CD8-positive, alpha-beta memory T cell (primary cell): Measurements from ENCODE around the gene KIAA1671. TPM values are rescaled to one million over a fixed set of nuclear protein-coding genes. Genes with fewer than 3 reads are reported as not detected.

Source experiments
- CTCF ChIA-PET: fragments of 350-600 bp; sonication (Branson Sonifier 250); formaldehyde crosslinking; loops from one replicate; lab custom pipeline; 2021; ENCODE audit warnings: antibody characterized with exemption; lab: Charles Lee
- POLR2A ChIA-PET: fragments of 350-600 bp; sonication (Branson Sonifier 250); formaldehyde crosslinking; loops from one replicate; lab custom pipeline; 2021; ENCODE audit warnings: antibody characterized with exemption; lab: Charles Lee
- DNase-seq, 5 donors: peaks; one replicate each; pipeline versions ENCODE4 v3.0.0 to v3.0.0-alpha.2; 2020 to 2022; ENCODE audit warnings: mixed read lengths in 1 of 5
- H3K27ac ChIP-seq: one replicate; pipeline ENCODE4 v1.7.0; 2013; ENCODE audit warnings: low read depth, mild to moderate bottlenecking, low read length, moderate library complexity
- H3K27me3 ChIP-seq: 2 replicates; pipeline ENCODE4 v1.7.0; 2013; ENCODE audit warnings: low read length, mild to moderate bottlenecking; ENCODE audit not compliant: insufficient read depth, poor library complexity, severe bottlenecking
- H3K36me3 ChIP-seq: 2 replicates; pipeline ENCODE4 v1.7.0; 2013; ENCODE audit warnings: mild to moderate bottlenecking, low read length, moderate library complexity; ENCODE audit not compliant: insufficient read depth
- H3K4me1 ChIP-seq: 2 replicates; pipeline ENCODE4 v1.7.0; 2013; ENCODE audit warnings: mild to moderate bottlenecking, low read length, moderate library complexity; ENCODE audit not compliant: insufficient read depth
- H3K4me3 ChIP-seq: 2 replicates; pipeline ENCODE4 v1.7.0; 2013; ENCODE audit warnings: mild to moderate bottlenecking, low read length
- H3K9me3 ChIP-seq: 2 replicates; pipeline ENCODE4 v1.7.0; 2013; ENCODE audit warnings: mild to moderate bottlenecking, low read length
- H3K27ac Mint-ChIP-seq, 8 donors: one replicate each; pipeline ENCODE4 v1.8.0; 2020 to 2021; ENCODE audit warnings: mixed read lengths in 8 of 8, mild to moderate bottlenecking in 6 of 8, inconsistent platforms in 3 of 8, moderate library complexity in 3 of 8
- H3K27me3 Mint-ChIP-seq, 2 donors: one replicate each; pipeline ENCODE4 v1.8.0; 2020 to 2021; ENCODE audit warnings: mixed read lengths in 2 of 2, mild to moderate bottlenecking in 1 of 2, moderate library complexity in 1 of 2
- H3K36me3 Mint-ChIP-seq, 3 donors: one replicate each; pipeline ENCODE4 v1.8.0; 2020 to 2021; ENCODE audit warnings: mixed read lengths in 3 of 3, inconsistent platforms in 1 of 3, mild to moderate bottlenecking in 1 of 3
- H3K4me1 Mint-ChIP-seq, 3 donors: one replicate each; pipeline ENCODE4 v1.8.0; 2020 to 2021; ENCODE audit warnings: mixed read lengths in 3 of 3, inconsistent platforms in 1 of 3, mild to moderate bottlenecking in 1 of 3
- H3K4me3 Mint-ChIP-seq, 7 donors: one replicate each; pipeline ENCODE4 v1.8.0; 2020 to 2021; ENCODE audit warnings: mixed read lengths in 7 of 7, mild to moderate bottlenecking in 6 of 7, moderate library complexity in 4 of 7, inconsistent platforms in 2 of 7
- H3K9me3 Mint-ChIP-seq, 5 donors: one replicate each; pipeline ENCODE4 v1.8.0; 2020 to 2022; ENCODE audit warnings: mixed read lengths in 5 of 5, mild to moderate bottlenecking in 3 of 5, moderate library complexity in 2 of 5, inconsistent platforms in 1 of 5
- polyA plus RNA-seq: library from polyadenylated mRNA; unstranded; fragments of 300-500 nt; fragmentation: Illumina TruSeq; gene quantifications from one replicate; pipeline ENCODE4 v1.2.3, GENCODE V29; 2021
- total RNA-seq, 2 experiments: library from RNA; stranded (reverse); gene quantifications; one replicate each; pipeline ENCODE4 v1.2.3, GENCODE V29; 2021

Gene KIAA1671
- total and polyA plus RNA-seq, 3 experiments from 2014 or later = 2.6 to 14.7 (median 13.8) TPM

DNA sequence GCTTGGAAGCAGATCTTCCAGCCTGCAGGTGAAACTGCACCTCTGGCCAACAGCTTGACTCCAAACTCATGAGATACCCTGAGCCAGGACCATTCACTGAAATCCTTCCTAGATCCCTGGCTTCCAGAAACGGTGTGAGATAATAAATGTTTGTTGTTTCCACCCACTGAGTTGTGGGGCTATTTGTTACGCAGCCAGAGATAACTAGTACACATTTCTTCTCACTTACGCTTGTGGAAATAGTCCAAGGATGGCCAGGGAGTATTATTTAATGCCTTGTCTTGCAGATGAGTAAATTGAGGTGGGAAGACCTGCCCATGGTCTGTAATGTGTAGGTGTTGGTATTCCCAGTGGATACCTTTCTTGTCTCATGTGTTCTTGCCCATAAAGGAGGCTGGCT is 171.2 kb downstream of the KIAA1671 start:
- no peaks in the 10 kb centered on the region for H3K9me3 ChIP-seq
- Mint-ChIP-seq H3K9me3 (no peaks in the 10 kb centered on the region), H3K27ac (peak overlapping the region in 1 of 8 donors; percentile 44), H3K27me3 (peaks cover 0 to 4% of the 10 kb centered on the region in 2 donors), H3K4me1 (peaks cover 0 to 13% (median 5%) of the 10 kb centered on the region in 3 donors), H3K36me3 (peaks cover 0 to 11% (median 2%) of the 10 kb centered on the region in 3 donors), H3K4me3 (no peak overlapping the region)
- H3K27ac ChIP-seq = no peak overlapping the region
- no peaks in the 10 kb centered on the region for H3K27me3 ChIP-seq
- ChIA-PET CTCF (interaction anchor here (1.2 to 2.3 kb wide), 2 partner anchors 13 kb away, joined by 3 to 10 read pairs; no protein-coding TSS in a partner anchor), POLR2A (no interaction called here)
- no peak overlapping the region for H3K4me3 ChIP-seq
- H3K4me1 ChIP-seq = no peaks in the 10 kb centered on the region
- no peaks in the 10 kb centered on the region for H3K36me3 ChIP-seq
- no peak for DNase-seq

DNA sequence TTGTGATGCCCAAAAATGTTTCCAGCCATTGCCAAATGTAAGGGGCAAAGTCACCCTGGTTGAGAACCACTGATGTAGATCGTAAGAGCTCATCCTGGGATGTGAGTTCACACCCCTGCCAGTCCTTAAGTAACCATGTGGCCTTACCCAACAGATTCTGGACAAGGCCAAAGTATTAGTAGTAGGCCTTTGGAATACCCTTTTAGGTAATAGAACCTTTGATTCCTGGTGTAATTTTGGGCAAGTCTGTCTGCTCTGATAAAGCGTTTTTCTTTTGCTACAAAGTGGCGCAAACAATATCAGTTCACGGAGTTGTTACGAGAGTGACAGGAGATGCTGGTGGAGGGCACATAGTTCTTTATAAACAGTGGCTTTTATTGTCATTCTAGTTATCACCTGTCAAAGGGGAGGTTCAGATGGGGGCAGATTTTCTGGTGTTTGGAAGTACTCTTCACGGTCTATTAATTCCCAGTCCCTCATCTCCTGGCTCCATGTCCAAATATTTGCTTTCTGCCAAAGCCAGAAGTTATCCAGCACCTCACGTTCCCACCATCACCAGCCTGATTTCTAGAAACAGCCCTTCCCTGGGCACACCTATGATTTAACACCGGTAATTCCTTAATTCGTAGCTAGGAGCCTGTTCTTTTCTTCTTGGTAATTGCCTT is 173.3 kb downstream of the KIAA1671 start:
- POLR2A ChIA-PET = no interaction called here
- H3K36me3 ChIP-seq = no peaks in the 10 kb centered on the region
- Mint-ChIP-seq H3K27ac (no peak overlapping the region), H3K36me3 (peaks cover 0 to 7% (median 2%) of the 10 kb centered on the region in 3 donors), H3K4me3 (no peak overlapping the region), H3K9me3 (no peaks in the 10 kb centered on the region), H3K27me3 (no peaks in the 10 kb centered on the region), H3K4me1 (peaks cover 0 to 10% (median 3%) of the 10 kb centered on the region in 3 donors)
- H3K27me3 ChIP-seq = no peaks in the 10 kb centered on the region
- no peak overlapping the region for H3K27ac ChIP-seq
- no peaks in the 10 kb centered on the region for H3K9me3 ChIP-seq
- H3K4me1 ChIP-seq = no peaks in the 10 kb centered on the region
- no peak overlapping the region for H3K4me3 ChIP-seq
- DNase-seq = no peak
- CTCF ChIA-PET = interaction anchor here (1.0 to 2.3 kb wide), 2 partner anchors 15 kb away, joined by 5 to 10 read pairs; no protein-coding TSS in a partner anchor

DNA sequence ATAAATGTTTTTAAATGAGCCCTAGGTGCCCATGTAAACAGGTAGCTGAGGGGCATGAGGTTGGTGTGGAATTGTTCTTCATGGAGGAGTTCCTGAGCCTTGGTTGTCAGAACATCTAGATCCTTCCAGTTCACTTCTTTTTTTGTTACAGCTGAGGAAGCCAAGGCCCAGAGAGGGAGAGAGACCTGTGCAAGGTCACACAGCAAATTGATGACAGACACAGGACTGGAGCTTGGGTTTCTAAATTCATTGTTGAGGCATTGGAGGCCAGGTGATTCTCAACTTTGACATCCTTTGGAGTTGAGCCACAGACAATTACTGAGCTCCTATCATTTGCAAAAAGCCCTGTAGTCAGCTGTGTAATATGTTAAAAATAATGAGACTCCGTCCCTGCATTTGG is 174.0 kb downstream of the KIAA1671 start:
- POLR2A ChIA-PET = no interaction called here
- Mint-ChIP-seq H3K27me3 (no peaks in the 10 kb centered on the region), H3K4me3 (no peak overlapping the region), H3K9me3 (no peaks in the 10 kb centered on the region), H3K4me1 (peaks cover 2 to 10% (median 3%) of the 10 kb centered on the region in 3 donors), H3K36me3 (peaks cover 0 to 7% (median 2%) of the 10 kb centered on the region in 3 donors), H3K27ac (no peak overlapping the region)
- Histone ChIP-seq H3K4me3 (no peak overlapping the region), H3K36me3 (no peaks in the 10 kb centered on the region), H3K4me1 (no peaks in the 10 kb centered on the region), H3K27ac (no peak overlapping the region), H3K27me3 (no peaks in the 10 kb centered on the region), H3K9me3 (no peaks in the 10 kb centered on the region)
- CTCF ChIA-PET = interaction anchor here (0.7 to 1.0 kb wide), 2 partner anchors 16 to 69 kb away, joined by 3 to 5 read pairs; no protein-coding TSS in a partner anchor
- no peak for DNase-seq

DNA sequence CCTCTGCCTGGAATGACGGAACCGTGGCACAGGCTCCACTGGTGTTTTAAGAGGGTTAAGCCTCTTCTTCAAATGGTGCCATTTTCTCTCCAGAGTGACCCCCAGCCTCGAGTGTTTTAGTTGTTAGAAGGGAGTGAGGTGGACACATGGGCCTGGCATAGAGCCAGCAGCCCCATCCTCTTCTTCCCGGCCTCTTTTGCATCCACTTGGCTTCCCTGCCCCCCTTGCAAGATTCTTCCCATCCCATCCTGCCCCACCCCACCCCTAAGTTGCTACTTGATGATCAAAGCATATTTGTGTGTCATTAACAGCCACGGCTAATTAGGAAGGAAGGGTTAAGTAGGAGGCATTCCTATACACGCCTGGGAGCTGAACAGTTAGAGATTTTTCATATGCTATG is 174.8 kb downstream of the KIAA1671 start:
- peaks cover 3 to 10% (median 4%) of the 10 kb centered on the region in 3 donors for H3K4me1 Mint-ChIP-seq
- Histone ChIP-seq H3K27me3 (no peaks in the 10 kb centered on the region), H3K9me3 (no peaks in the 10 kb centered on the region), H3K36me3 (no peaks in the 10 kb centered on the region), H3K4me1 (no peaks in the 10 kb centered on the region), H3K4me3 (no peak overlapping the region), H3K27ac (no peak overlapping the region)
- no peaks in the 10 kb centered on the region for H3K27me3 Mint-ChIP-seq
- DNase-seq = no peak
- H3K4me3 Mint-ChIP-seq = no peak overlapping the region
- ChIA-PET CTCF (interaction anchor here (0.7 to 1.0 kb wide), 2 partner anchors 17 to 70 kb away, joined by 3 to 5 read pairs; no protein-coding TSS in a partner anchor), POLR2A (no interaction called here)
- H3K36me3 Mint-ChIP-seq = peaks cover 0 to 7% (median 2%) of the 10 kb centered on the region in 3 donors
- H3K9me3 Mint-ChIP-seq = no peaks in the 10 kb centered on the region
- H3K27ac Mint-ChIP-seq = no peak overlapping the region

DNA sequence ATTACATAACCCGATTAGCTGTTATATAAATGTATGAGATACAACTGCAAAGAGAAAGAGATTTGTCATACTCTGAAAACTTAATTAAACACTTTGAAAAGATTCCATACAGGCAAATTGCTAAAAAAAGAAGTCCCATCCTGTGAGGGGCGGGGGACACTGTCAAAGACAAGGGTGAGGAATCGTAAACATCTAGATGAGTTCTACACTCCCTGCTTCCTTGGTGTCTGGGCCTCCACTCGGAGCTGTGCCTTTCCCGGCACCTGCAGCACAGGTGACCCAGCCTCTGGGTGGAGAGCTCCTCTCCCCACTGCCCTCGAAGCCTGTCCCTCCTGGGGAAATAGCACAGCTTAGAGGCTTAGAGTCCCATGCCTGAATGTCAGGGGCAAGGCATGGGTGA is 177.9 kb downstream of the KIAA1671 start:
- no peaks in the 10 kb centered on the region for H3K4me1 ChIP-seq
- Mint-ChIP-seq H3K27ac (peak overlapping the region in 1 of 8 donors; percentile 88), H3K36me3 (peaks cover 0 to 2% (median 2%) of the 10 kb centered on the region in 3 donors), H3K4me1 (peaks cover 3 to 16% (median 7%) of the 10 kb centered on the region in 3 donors), H3K4me3 (no peak overlapping the region), H3K27me3 (no peaks in the 10 kb centered on the region), H3K9me3 (no peaks in the 10 kb centered on the region)
- ChIA-PET POLR2A (no interaction called here), CTCF (interaction anchor here (1.7 kb wide), 1 partner anchor 19 kb away, joined by 4 read pairs; no protein-coding TSS in a partner anchor)
- no peaks in the 10 kb centered on the region for H3K36me3 ChIP-seq
- H3K27ac ChIP-seq = no peak overlapping the region
- no peak overlapping the region for H3K4me3 ChIP-seq
- no peaks in the 10 kb centered on the region for H3K27me3 ChIP-seq
- no peak for DNase-seq
- H3K9me3 ChIP-seq = no peaks in the 10 kb centered on the region

DNA sequence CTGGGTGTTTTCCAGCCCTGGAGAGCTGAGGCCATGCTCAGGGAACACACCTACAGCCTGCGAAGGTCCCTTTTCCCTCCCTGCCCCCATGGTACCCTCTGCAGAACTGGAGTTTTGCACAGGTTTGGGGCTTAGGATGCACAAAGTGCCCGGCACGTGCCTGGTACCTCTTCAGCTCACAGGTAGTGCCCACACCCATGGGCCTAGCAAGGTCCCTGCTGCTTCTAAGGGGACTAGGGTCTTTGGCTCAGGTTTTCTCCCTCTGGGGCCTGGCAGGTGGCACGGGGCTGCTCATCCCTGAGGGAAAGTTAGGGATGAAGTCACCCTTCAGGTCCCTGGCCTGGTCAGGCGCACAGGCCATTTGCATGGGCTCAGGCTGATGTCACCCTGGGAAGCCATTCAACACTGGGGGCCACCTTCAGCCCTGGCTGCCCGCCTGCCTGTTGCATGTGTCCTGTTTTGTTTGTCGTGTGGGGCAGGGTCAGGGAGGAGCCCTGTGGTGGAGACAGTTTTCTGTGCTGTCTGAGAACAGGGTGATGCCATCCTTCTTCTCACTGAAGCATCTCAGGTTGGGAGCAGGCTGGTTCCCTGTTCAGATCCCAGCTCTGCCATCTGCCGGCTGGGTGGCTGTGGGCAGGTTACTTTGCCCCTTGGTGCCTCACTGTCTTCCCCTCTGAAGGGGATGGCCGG is 178.8 kb downstream of the KIAA1671 start:
- H3K4me1 Mint-ChIP-seq = peaks cover 2 to 16% (median 7%) of the 10 kb centered on the region in 3 donors
- peaks cover 0 to 5% (median 4%) of the 10 kb centered on the region in 3 donors for H3K36me3 Mint-ChIP-seq
- H3K9me3 Mint-ChIP-seq = no peaks in the 10 kb centered on the region
- POLR2A ChIA-PET = no interaction called here
- CTCF ChIA-PET = no interaction called here
- no peaks in the 10 kb centered on the region for H3K27me3 Mint-ChIP-seq
- peak overlapping the region in 1 of 8 donors; percentile 43 for H3K27ac Mint-ChIP-seq
- H3K4me3 Mint-ChIP-seq = no peak overlapping the region
- Histone ChIP-seq H3K36me3 (no peaks in the 10 kb centered on the region), H3K27me3 (no peaks in the 10 kb centered on the region), H3K27ac (no peak overlapping the region), H3K9me3 (no peaks in the 10 kb centered on the region), H3K4me1 (no peaks in the 10 kb centered on the region), H3K4me3 (no peak overlapping the region)
- DNase-seq = no peak

DNA sequence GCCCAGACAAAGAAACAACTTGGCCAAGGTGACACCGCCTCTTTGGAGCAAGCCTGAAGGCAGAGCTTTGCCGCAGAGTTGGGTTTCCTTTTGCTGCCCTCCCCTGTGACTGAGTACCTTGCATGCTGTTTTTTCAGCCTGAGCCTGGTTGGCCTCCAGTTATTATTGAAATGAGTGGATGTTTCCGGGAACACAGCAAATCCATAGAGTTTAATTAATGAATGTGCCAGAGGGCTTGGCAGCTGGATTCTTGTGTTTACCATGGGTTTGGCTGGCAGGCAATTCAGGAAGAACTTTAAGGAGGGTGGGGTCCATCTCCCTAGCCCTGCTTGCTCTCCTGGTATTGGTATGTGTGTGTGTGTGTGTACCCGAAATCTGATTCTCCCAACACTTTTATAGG is 181.5 kb downstream of the KIAA1671 start:
- H3K4me3 Mint-ChIP-seq = no peak overlapping the region
- Histone ChIP-seq H3K4me1 (no peaks in the 10 kb centered on the region), H3K27ac (no peak overlapping the region), H3K4me3 (no peak overlapping the region), H3K27me3 (no peaks in the 10 kb centered on the region), H3K36me3 (no peaks in the 10 kb centered on the region), H3K9me3 (no peaks in the 10 kb centered on the region)
- peak overlapping the region in 1 of 8 donors; percentile 90 for H3K27ac Mint-ChIP-seq
- ChIA-PET POLR2A (no interaction called here), CTCF (no interaction called here)
- no peaks in the 10 kb centered on the region for H3K27me3 Mint-ChIP-seq
- DNase-seq = no peak
- H3K9me3 Mint-ChIP-seq = no peaks in the 10 kb centered on the region
- peaks cover 0 to 7% (median 5%) of the 10 kb centered on the region in 3 donors for H3K4me1 Mint-ChIP-seq
- peaks cover 6 to 10% (median 9%) of the 10 kb centered on the region in 3 donors for H3K36me3 Mint-ChIP-seq

DNA sequence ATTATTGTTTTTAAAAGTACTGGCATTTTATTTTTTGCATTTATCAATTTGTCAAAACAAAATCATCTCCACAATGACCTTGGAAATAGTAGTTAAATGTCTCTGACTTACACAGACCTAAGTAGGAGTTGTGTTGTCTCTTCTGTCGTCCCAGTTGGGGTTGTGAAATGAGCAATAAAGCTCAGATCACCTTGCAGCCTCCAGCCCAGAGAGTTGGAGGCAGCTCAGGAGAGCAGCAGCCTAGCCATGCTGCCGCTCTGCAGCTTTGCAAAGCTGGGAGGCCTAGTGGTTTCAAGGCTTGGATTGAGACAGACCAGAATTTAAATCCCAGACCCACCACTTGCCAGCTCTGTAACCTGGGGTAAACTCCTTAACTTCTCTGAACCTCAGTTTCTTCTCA is 181.9 kb downstream of the KIAA1671 start:
- Mint-ChIP-seq H3K9me3 (no peaks in the 10 kb centered on the region), H3K4me1 (peaks cover 0 to 7% (median 5%) of the 10 kb centered on the region in 3 donors), H3K4me3 (no peak overlapping the region), H3K36me3 (peaks cover 6 to 10% (median 9%) of the 10 kb centered on the region in 3 donors), H3K27me3 (no peaks in the 10 kb centered on the region), H3K27ac (no peak overlapping the region)
- POLR2A ChIA-PET = no interaction called here
- DNase-seq = no peak
- no peak overlapping the region for H3K4me3 ChIP-seq
- H3K27me3 ChIP-seq = no peaks in the 10 kb centered on the region
- CTCF ChIA-PET = no interaction called here
- no peak overlapping the region for H3K27ac ChIP-seq
- no peaks in the 10 kb centered on the region for H3K4me1 ChIP-seq
- no peaks in the 10 kb centered on the region for H3K36me3 ChIP-seq
- no peaks in the 10 kb centered on the region for H3K9me3 ChIP-seq
